SK-N-SH treated with all-trans-retinoic acid at 6 μM for 48 hours (cell line): ENCODE measurements around the gene DSCAM.

Source experiments
- ATAC-seq: fragments of 200-7000 bp; cut with Tn5 transposase; 3 replicates; pipeline ENCODE4 v1.9.1; 2020; ENCODE audit warnings: mild to moderate bottlenecking, moderate library complexity
- BACH2 ChIP-seq: fragments of 250-450 bp; sonication (Bioruptor Pico); IDR thresholded peaks from 2 replicates; pipeline ENCODE4 v1.9.0; 2021; ENCODE audit warnings: mild to moderate bottlenecking, borderline replicate concordance
- CSDC2 ChIP-seq: fragments of 250-450 bp; sonication (Bioruptor Pico); IDR thresholded peaks from 2 replicates; pipeline ENCODE4 v1.5.0; 2020; ENCODE audit warnings: mild to moderate bottlenecking, moderate library complexity
- ESRRG ChIP-seq: fragments of 250-450 bp; sonication (Bioruptor Pico); IDR thresholded peaks from 2 replicates; pipeline ENCODE4 v1.6.1; 2021; ENCODE audit warnings: mild to moderate bottlenecking
- GLIS3 ChIP-seq: fragments of 250-450 bp; sonication (Bioruptor Pico); IDR thresholded peaks from 2 replicates; pipeline ENCODE4 v1.5.0; 2020; ENCODE audit warnings: mild to moderate bottlenecking, moderate library complexity
- ISL1 ChIP-seq: fragments of 250-450 bp; sonication (Bioruptor Pico); IDR thresholded peaks from 2 replicates; pipeline ENCODE4 v2.1.2; 2022; ENCODE audit warnings: mild to moderate bottlenecking, moderate library complexity
- OSR1 ChIP-seq: fragments of 250-450 bp; sonication (Bioruptor Pico); IDR thresholded peaks from 2 replicates; pipeline ENCODE4 v1.8.0; 2022; ENCODE audit warnings: moderate library complexity, mild to moderate bottlenecking, inconsistent platforms
- PPARA ChIP-seq: fragments of 250-450 bp; sonication (Bioruptor Pico); IDR thresholded peaks from 2 replicates; pipeline ENCODE4 v1.5.0; 2020; ENCODE audit warnings: mild to moderate bottlenecking, borderline replicate concordance
- RARB ChIP-seq: fragments of 250-450 bp; sonication (Bioruptor Pico); IDR thresholded peaks from 2 replicates; pipeline ENCODE4 v1.8.0; 2021; ENCODE audit warnings: mild to moderate bottlenecking, moderate library complexity
- SNAI2 ChIP-seq: fragments of 250-450 bp; sonication (Bioruptor Pico); IDR thresholded peaks from 2 replicates; pipeline ENCODE4 v1.5.0; 2020; ENCODE audit warnings: mild to moderate bottlenecking, moderate library complexity
- TCF4 ChIP-seq: fragments of 250-450 bp; sonication (Bioruptor Pico); IDR thresholded peaks from 2 replicates; pipeline ENCODE4 v1.8.0; 2021; ENCODE audit warnings: mild to moderate bottlenecking, moderate library complexity, borderline replicate concordance
- TOX ChIP-seq: fragments of 250-450 bp; sonication (Bioruptor Pico); IDR thresholded peaks from 2 replicates; pipeline ENCODE4 v1.8.0; 2021; ENCODE audit warnings: mild to moderate bottlenecking, moderate library complexity, borderline replicate concordance
- ZC3H10 ChIP-seq: fragments of 250-450 bp; sonication (Bioruptor Pico); IDR thresholded peaks from 2 replicates; pipeline ENCODE4 v1.5.1; 2021; ENCODE audit warnings: mild to moderate bottlenecking, moderate library complexity
- ZFP3 ChIP-seq: fragments of 250-450 bp; sonication (Bioruptor Pico); IDR thresholded peaks from 2 replicates; pipeline ENCODE4 v1.5.0; 2020; ENCODE audit warnings: mild to moderate bottlenecking, moderate library complexity
- ZNF565 ChIP-seq: fragments of 450-650 bp; formaldehyde crosslinking; conservative IDR thresholded peaks from 2 replicates; pipeline ENCODE4 v1.5.0; 2020; ENCODE audit warnings: low read depth, mild to moderate bottlenecking, moderate library complexity
- ZNF70 ChIP-seq: fragments of 450-650 bp; formaldehyde crosslinking; IDR thresholded peaks from 2 replicates; pipeline ENCODE4 v1.5.0; 2020; ENCODE audit warnings: mild to moderate bottlenecking, moderate library complexity
- TF ChIP-seq, protein P1 (sequence below): fragments of 250-450 bp; sonication (Bioruptor Pico); IDR thresholded peaks from 2 replicates; pipeline ENCODE4 v1.8.0; 2020; ENCODE audit warnings: mild to moderate bottlenecking, moderate library complexity, borderline replicate concordance
- TF ChIP-seq, protein P2 (sequence below): fragments of 250-450 bp; sonication (Bioruptor Pico); IDR thresholded peaks from 2 replicates; pipeline ENCODE4 v1.5.1; 2020; ENCODE audit warnings: low read depth, mild to moderate bottlenecking, moderate library complexity
- TF ChIP-seq, protein P3 (sequence below): fragments of 250-450 bp; sonication (Bioruptor Pico); IDR thresholded peaks from 2 replicates; pipeline ENCODE4 v1.5.1; 2021; ENCODE audit warnings: mild to moderate bottlenecking, moderate library complexity

DSCAM gene

DNA sequence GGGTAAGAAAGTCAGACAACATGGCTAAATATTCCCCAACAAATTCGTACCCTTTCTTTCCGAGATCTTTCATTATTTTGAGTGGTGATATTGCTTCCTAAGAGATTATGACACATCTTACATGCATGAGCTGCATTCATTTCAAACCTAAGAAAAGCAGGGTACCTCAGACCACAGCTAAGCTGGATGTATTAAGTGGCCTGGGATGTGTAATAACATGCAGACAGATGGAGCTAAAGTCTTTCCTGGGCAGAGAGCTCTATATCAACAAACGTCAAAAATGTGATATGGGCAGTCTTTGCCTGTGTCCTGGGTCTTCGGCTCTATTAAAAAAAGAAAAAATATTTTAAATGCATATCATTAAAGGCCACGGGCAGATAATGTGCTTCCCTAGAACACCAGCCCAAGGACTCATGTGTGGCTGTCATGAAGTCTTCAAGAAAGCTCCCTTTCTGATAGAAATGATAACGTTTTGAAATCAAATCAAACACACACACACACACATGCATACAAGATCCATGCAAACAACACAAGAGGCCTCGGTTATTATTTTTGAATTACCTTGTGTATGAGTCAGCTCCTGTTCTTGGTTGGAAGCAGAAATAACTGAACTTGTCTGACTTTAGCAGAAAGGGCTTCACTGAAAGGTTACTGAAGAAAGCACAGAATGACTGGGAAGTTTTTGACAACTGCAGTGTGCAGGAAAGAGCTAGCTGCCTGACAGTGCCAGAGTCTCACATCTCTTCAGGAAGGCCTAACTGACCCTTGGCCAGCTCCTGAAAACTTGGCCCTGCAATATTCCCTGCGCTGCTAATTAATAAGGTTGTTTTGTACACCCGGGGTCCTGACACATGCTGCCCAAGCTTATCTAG, 231.2 kb downstream of the DSCAM start (continued):
- TF ChIP-seq, protein P1, sequence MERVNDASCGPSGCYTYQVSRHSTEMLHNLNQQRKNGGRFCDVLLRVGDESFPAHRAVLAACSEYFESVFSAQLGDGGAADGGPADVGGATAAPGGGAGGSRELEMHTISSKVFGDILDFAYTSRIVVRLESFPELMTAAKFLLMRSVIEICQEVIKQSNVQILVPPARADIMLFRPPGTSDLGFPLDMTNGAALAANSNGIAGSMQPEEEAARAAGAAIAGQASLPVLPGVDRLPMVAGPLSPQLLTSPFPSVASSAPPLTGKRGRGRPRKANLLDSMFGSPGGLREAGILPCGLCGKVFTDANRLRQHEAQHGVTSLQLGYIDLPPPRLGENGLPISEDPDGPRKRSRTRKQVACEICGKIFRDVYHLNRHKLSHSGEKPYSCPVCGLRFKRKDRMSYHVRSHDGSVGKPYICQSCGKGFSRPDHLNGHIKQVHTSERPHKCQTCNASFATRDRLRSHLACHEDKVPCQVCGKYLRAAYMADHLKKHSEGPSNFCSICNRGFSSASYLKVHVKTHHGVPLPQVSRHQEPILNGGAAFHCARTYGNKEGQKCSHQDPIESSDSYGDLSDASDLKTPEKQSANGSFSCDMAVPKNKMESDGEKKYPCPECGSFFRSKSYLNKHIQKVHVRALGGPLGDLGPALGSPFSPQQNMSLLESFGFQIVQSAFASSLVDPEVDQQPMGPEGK (CRISPR knock-in tag): no peak
- no peak for TF ChIP-seq TCF4 (CRISPR knock-in tag)
- TF ChIP-seq BACH2: no peak
- TF ChIP-seq ZNF565: no peak
- no peak for TF ChIP-seq ISL1
- TF ChIP-seq, protein P2, sequence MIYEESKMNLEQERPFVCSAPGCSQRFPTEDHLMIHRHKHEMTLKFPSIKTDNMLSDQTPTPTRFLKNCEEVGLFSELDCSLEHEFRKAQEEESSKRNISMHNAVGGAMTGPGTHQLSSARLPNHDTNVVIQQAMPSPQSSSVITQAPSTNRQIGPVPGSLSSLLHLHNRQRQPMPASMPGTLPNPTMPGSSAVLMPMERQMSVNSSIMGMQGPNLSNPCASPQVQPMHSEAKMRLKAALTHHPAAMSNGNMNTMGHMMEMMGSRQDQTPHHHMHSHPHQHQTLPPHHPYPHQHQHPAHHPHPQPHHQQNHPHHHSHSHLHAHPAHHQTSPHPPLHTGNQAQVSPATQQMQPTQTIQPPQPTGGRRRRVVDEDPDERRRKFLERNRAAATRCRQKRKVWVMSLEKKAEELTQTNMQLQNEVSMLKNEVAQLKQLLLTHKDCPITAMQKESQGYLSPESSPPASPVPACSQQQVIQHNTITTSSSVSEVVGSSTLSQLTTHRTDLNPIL: no peak
- no peak for TF ChIP-seq RARB (CRISPR knock-in tag)
- TF ChIP-seq, all 23 proteins: peak for 0

DNA sequence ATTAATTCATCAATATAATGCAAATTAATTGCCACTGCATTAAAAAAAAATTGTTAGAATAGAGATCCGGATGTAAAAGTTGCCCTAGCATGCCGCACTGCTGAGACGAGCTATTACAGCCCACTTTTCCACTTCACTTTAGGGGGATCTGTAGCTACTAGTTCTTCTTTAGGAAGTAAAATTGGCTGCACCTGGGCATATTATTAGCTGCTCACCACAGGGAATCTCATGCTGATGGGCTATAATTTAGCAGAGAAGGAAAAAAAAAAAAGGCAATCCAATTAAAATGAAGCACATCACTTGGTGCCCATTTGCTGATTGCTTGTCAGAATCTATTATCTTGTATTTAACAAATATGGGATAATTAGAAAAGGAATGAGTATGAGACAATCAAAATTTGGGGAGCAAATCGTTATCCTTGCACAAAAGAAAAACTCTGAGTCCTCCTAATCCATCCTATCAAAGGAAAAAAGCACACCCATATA, 233.4 kb downstream of the DSCAM start:
- ATAC-seq: no peak
- TF ChIP-seq ESRRG: no peak
- TF ChIP-seq PPARA (CRISPR knock-in tag): no peak
- TF ChIP-seq ZNF565: no peak
- no peak for TF ChIP-seq CSDC2 (CRISPR knock-in tag)
- no peak for TF ChIP-seq ZNF70 (CRISPR knock-in tag)
- no peak for TF ChIP-seq RARB (CRISPR knock-in tag)
- TF ChIP-seq, protein P1 (CRISPR knock-in tag): no peak
- TF ChIP-seq GLIS3 (CRISPR knock-in tag): no peak
- TF ChIP-seq SNAI2 (CRISPR knock-in tag): no peak

DNA sequence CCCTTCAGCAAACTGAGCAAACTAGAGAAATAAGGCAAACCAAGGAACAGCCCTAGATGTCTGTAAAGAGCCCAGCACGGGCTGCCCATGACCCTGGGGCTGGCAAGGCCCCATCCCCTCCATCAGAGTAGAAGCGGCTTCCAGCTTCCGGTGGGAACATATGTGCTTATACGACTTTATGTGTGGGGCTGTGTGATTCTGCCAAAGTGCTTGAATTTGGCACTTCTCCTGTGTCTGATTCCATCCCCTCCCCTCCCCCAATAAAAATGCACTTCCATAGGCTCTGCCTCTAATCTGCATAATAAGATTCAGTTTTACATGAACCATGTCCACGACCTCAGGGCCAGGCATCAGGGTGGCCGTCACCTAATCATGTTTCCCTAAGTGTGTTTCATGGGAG, 236.6 kb downstream of the DSCAM start:
- no peak for ATAC-seq
- TF ChIP-seq ZNF565 (no peak), ESRRG (no peak), BACH2 (no peak), ZNF70 (CRISPR knock-in tag) (no peak), ZC3H10 (no peak)
- TF ChIP-seq, protein P2: no peak

DNA sequence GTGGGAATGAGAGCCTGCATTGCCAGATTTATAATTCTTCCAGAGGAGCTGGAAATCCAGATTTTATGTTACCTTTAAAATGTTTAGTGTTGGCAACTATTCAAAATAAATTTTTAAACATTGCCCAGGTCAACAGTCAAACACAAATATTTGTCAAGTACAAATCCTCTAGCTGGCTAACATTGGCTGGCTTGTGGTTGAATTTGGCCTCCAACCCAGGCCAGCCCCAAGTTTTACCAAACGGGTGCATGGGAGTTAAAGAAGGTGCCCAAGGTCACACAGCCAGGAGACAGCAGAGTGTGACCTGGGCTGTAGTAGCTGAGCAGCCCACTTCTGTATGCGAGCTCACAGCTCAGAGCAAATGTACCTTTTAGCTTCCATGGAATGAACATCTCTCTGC, 240.6 kb downstream of the DSCAM start:
- TF ChIP-seq TCF4 (CRISPR knock-in tag): no peak
- TF ChIP-seq, protein P3, sequence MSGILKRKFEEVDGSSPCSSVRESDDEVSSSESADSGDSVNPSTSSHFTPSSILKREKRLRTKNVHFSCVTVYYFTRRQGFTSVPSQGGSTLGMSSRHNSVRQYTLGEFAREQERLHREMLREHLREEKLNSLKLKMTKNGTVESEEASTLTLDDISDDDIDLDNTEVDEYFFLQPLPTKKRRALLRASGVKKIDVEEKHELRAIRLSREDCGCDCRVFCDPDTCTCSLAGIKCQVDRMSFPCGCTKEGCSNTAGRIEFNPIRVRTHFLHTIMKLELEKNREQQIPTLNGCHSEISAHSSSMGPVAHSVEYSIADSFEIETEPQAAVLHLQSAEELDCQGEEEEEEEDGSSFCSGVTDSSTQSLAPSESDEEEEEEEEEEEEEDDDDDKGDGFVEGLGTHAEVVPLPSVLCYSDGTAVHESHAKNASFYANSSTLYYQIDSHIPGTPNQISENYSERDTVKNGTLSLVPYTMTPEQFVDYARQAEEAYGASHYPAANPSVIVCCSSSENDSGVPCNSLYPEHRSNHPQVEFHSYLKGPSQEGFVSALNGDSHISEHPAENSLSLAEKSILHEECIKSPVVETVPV (CRISPR knock-in tag): no peak
- TF ChIP-seq ZNF565: no peak
- TF ChIP-seq, protein P1 (CRISPR knock-in tag): no peak
- no peak for TF ChIP-seq OSR1
- no peak for TF ChIP-seq ZFP3 (CRISPR knock-in tag)
- no peak for TF ChIP-seq TOX (CRISPR knock-in tag)
- no peak for TF ChIP-seq PPARA (CRISPR knock-in tag)
- no peak for TF ChIP-seq GLIS3 (CRISPR knock-in tag)
- ATAC-seq: no peak
